Sigmoid colon (tissue), 7 donors: Measurements from ENCODE around the gene IKZF1. TPM values are rescaled to one million over a fixed set of nuclear protein-coding genes. Genes with fewer than 3 reads are reported as not detected.

Experiments used
- DNase-seq: peaks from one replicate; pipeline ENCODE4 v3.0.0-alpha.2; 2019
- H3K27ac ChIP-seq, 4 donors: fragments of 200-600 bp; sonication (generic); one replicate each; pipeline ENCODE4 v1.5.1; 2016 to 2019; ENCODE audit warnings: mild to moderate bottlenecking in 1 of 4
- H3K27me3 ChIP-seq, 3 donors: fragments of 200-600 bp; sonication (generic); one replicate each; pipeline ENCODE4 v1.5.1; 2019; ENCODE audit warnings: mild to moderate bottlenecking in 1 of 3
- H3K36me3 ChIP-seq, 4 donors: fragments of 200-600 bp; sonication (generic); one replicate each; pipeline ENCODE4 v1.5.1; 2016 to 2019
- H3K4me1 ChIP-seq, 4 donors: fragments of 200-600 bp; sonication (generic); one replicate each; pipeline ENCODE4 v1.5.1; 2017 to 2019
- H3K4me3 ChIP-seq, 4 donors: fragments of 200-600 bp; sonication (generic); one replicate each; pipeline ENCODE4 v1.5.1; 2017 to 2019; ENCODE audit warnings: mild to moderate bottlenecking in 2 of 4, moderate library complexity in 1 of 4
- H3K9me3 ChIP-seq, 4 donors: fragments of 200-600 bp in 3 of 4; sonication (generic) in 3 of 4; one replicate each; pipeline versions ENCODE4 v1.5.1 to v1.6.1; 2013 to 2019
- EP300 ChIP-seq, 4 donors: sonication (generic); formaldehyde crosslinking; IDR thresholded peaks; one replicate each; pipeline ENCODE4 v1.6.1; 2017; ENCODE audit warnings: antibody characterized with exemption in 4 of 4
- POLR2A ChIP-seq, 2 donors: fragments of 450-650 bp; IDR thresholded peaks; one replicate each; pipeline ENCODE4 v1.6.1; 2016; ENCODE audit warnings: antibody characterized with exemption in 2 of 2, mild to moderate bottlenecking in 2 of 2, moderate library complexity in 2 of 2
- POLR2AphosphoS5 ChIP-seq, 4 donors: sonication (generic); formaldehyde crosslinking; IDR thresholded peaks; one replicate each; pipeline ENCODE4 v1.6.1; 2017; ENCODE audit warnings: antibody characterized with exemption in 4 of 4
- WGBS, 2 donors: extraction: QIAGEN DNeasy Blood & Tissue Kit; methylation state at CpG; one replicate each; pipeline ENCODE4 v1.1.7; 2013; 5-methylcytosine and 5-hydroxymethylcytosine counted together
- intact Hi-C: fragments of 100-400 bp; cut with DNase I; formaldehyde crosslinking; loops from one replicate; pipeline ENCODE4 v1.15.1; 2023
- polyA plus RNA-seq, 3 donors: library from polyadenylated mRNA; stranded (reverse); fragments of 200-250 nt; gene quantifications; one replicate each; pipeline ENCODE4 v1.2.3, GENCODE V29; 2013
- total RNA-seq, 4 donors: library from RNA; depleted of rRNA; stranded (reverse); fragments of >200 nt; gene quantifications; one replicate each; pipeline ENCODE4 v1.1.0, GENCODE V29; 2016
- TF ChIP-seq, protein P1 (sequence below), 4 experiments: fragments of 450-650 bp in 3 of 4; fragments of 200-600 bp in 1 of 4; IDR thresholded peaks; one replicate each; pipeline ENCODE4 v1.5.1; 2016 to 2019; ENCODE audit warnings: antibody characterized with exemption in 4 of 4, mild to moderate bottlenecking in 3 of 4, moderate library complexity in 2 of 4
- donor health status: healthy with polysubstance abuse.
- donor health status: Bipolar disorder and iron deficiency.
- donor health status: healthy.

Gene IKZF1
- total and polyA plus RNA-seq, 7 donors: 1.8 to 29.9 (median 6.4) TPM

- Histone ChIP-seq H3K36me3 (no peaks in the 10 kb centered on the region), H3K27ac (no peak overlapping the region), H3K4me1 (no peaks in the 10 kb centered on the region), H3K9me3 (no peaks in the 10 kb centered on the region), H3K27me3 (no peaks in the 10 kb centered on the region), H3K4me3 (no peak overlapping the region)
- TF ChIP-seq, protein P1, sequence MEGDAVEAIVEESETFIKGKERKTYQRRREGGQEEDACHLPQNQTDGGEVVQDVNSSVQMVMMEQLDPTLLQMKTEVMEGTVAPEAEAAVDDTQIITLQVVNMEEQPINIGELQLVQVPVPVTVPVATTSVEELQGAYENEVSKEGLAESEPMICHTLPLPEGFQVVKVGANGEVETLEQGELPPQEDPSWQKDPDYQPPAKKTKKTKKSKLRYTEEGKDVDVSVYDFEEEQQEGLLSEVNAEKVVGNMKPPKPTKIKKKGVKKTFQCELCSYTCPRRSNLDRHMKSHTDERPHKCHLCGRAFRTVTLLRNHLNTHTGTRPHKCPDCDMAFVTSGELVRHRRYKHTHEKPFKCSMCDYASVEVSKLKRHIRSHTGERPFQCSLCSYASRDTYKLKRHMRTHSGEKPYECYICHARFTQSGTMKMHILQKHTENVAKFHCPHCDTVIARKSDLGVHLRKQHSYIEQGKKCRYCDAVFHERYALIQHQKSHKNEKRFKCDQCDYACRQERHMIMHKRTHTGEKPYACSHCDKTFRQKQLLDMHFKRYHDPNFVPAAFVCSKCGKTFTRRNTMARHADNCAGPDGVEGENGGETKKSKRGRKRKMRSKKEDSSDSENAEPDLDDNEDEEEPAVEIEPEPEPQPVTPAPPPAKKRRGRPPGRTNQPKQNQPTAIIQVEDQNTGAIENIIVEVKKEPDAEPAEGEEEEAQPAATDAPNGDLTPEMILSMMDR (IDR thresholded peaks at IDR 0.05): no peak
- TF ChIP-seq EP300 (IDR thresholded peaks at IDR 0.05) (no peak), POLR2AphosphoS5 (IDR thresholded peaks at IDR 0.05) (no peak), POLR2A (IDR thresholded peaks at IDR 0.05) (no peak)
- 61 to 68% methylated on average over 4 of the region's 4 CpGs for WGBS, 2 donors
- no peak for DNase-seq
- intact Hi-C loops: no loop called here
Observed at GRCh38 chr7:50285269-50285668, 19.2 kb upstream of the IKZF1 start.

DNA sequence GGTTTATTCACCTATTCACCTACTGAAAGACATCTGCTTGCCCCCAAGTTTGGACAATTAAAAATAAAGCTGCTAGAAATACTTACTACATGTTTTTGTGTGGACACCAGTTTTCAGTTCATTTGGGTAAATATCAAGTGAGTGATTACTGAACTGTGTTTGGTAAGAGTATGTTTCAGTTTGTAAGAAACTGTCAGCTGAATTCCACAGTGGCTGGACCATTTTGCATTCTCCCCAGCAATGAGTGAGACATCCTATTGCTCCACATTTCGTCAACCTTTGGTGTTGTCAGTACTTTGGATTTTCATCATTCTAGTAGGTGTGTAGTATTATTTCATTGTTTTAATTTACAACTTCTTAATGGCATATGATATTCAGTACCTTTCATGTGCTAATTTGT is 17.4 kb upstream of the IKZF1 start:
- H3K4me3 ChIP-seq: no peak overlapping the region
- H3K36me3 ChIP-seq: no peaks in the 10 kb centered on the region
- no peaks in the 10 kb centered on the region for H3K27me3 ChIP-seq
- no peaks in the 10 kb centered on the region for H3K9me3 ChIP-seq
- H3K4me1 ChIP-seq: no peaks in the 10 kb centered on the region
- no peak for DNase-seq
- H3K27ac ChIP-seq: no peak overlapping the region
- intact Hi-C loops: no loop called here
- TF ChIP-seq, protein P1 (IDR thresholded peaks at IDR 0.05): no peak
- no peak for TF ChIP-seq POLR2AphosphoS5 (IDR thresholded peaks at IDR 0.05)
- TF ChIP-seq POLR2A (IDR thresholded peaks at IDR 0.05): no peak
- no peak for TF ChIP-seq EP300 (IDR thresholded peaks at IDR 0.05)
- 79 to 83% methylated on average over 1 of the region's 1 CpG for WGBS, 2 donors

GRCh38 chr7:50292165-50292757 is 12.3 kb upstream of the IKZF1 start:
- no peaks in the 10 kb centered on the region for H3K36me3 ChIP-seq
- H3K4me3 ChIP-seq: no peak overlapping the region
- H3K4me1 ChIP-seq: no peaks in the 10 kb centered on the region
- intact Hi-C loops: no loop called here
- H3K9me3 ChIP-seq: no peaks in the 10 kb centered on the region
- no peaks in the 10 kb centered on the region for H3K27me3 ChIP-seq
- H3K27ac ChIP-seq: no peak overlapping the region
- no peak for TF ChIP-seq POLR2A (IDR thresholded peaks at IDR 0.05)
- no peak for TF ChIP-seq EP300 (IDR thresholded peaks at IDR 0.05)
- no peak for TF ChIP-seq POLR2AphosphoS5 (IDR thresholded peaks at IDR 0.05)
- TF ChIP-seq, protein P1 (IDR thresholded peaks at IDR 0.05): no peak
- no peak for DNase-seq

DNA sequence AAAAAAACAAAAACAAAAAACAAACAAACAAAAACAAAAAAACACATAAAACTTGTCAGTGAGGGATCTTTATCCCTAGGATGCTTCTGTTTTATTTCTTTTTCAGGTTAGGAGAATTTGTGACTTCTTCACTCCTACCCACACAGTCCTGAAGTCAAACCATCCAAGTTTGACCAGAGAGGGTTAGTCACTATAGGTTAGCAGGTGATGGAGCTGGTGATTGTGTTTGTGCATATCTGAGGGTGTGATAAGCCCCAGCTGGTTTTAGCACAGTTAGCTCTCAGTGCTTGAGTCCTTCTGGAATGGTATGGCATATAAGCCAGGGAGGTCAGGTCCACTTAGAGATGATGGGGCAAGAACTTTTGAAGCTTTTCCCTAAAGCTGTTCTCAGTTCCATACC is 11.8 kb upstream of the IKZF1 start:
- H3K36me3 ChIP-seq: no peaks in the 10 kb centered on the region
- no peak overlapping the region for H3K27ac ChIP-seq
- no peak for DNase-seq
- no peaks in the 10 kb centered on the region for H3K27me3 ChIP-seq
- TF ChIP-seq POLR2AphosphoS5 (IDR thresholded peaks at IDR 0.05): no peak
- TF ChIP-seq, protein P1 (IDR thresholded peaks at IDR 0.05): no peak
- no peak for TF ChIP-seq EP300 (IDR thresholded peaks at IDR 0.05)
- TF ChIP-seq POLR2A (IDR thresholded peaks at IDR 0.05): no peak
- intact Hi-C loops: no loop called here
- no peak overlapping the region for H3K4me3 ChIP-seq
- H3K4me1 ChIP-seq: no peaks in the 10 kb centered on the region
- no peaks in the 10 kb centered on the region for H3K9me3 ChIP-seq
